Motor neuron (in vitro differentiated cells): ENCODE measurements around the gene TMEM132D. TPM values are rescaled to one million over a fixed set of nuclear protein-coding genes. Genes with fewer than 3 reads are reported as not detected.

Source experiments
- ATAC-seq, 8 experiments: fragments of 200-7000 bp; cut with Tn5 transposase; replicated peaks in 6 of 8; 2 replicates each; pipeline ENCODE4 v1.8.0; 2021; ENCODE audit warnings: mild to moderate bottlenecking in 8 of 8, moderate library complexity in 8 of 8
- H3K27ac ChIP-seq, 2 donors: fragments of 250-450 bp; sonication (Bioruptor Pico); 2 replicates each; pipeline ENCODE4 v1.9.0; 2021; ENCODE audit warnings: antibody characterized with exemption in 2 of 2, mild to moderate bottlenecking in 2 of 2, moderate library complexity in 1 of 2
- H3K4me1 ChIP-seq, 2 donors: fragments of 250-450 bp; sonication (Bioruptor Pico); replicated peaks in 1 of 2; 2 replicates each; pipeline ENCODE4 v1.6.1; 2021; ENCODE audit warnings: antibody characterized with exemption in 2 of 2, mild to moderate bottlenecking in 2 of 2, moderate library complexity in 1 of 2
- H3K4me3 ChIP-seq, 5 donors: fragments of 250-450 bp; sonication (Bioruptor Pico); 2 replicates each; pipeline ENCODE4 v1.9.0; 2021; ENCODE audit warnings: antibody characterized with exemption in 5 of 5, mild to moderate bottlenecking in 5 of 5, moderate library complexity in 4 of 5
- WGBS, 10 experiments: fragments of 450-650 bp; shearing (Covaris generic); methylation state at CpG; one replicate each; pipeline ENCODE4 v1.0.0; 2022; 5-methylcytosine and 5-hydroxymethylcytosine counted together
- in situ Hi-C, 9 experiments: fragments of 400-800 bp; cut with MboI; loops; one replicate each; pipeline ENCODE4 v1.15.0; 2021; ENCODE audit warnings: low sequenced_read_pairs in 9 of 9, low pct_unique_long_range_greater_than_20kb in 2 of 9; ENCODE audit not compliant: unreplicated experiment in 9 of 9
- total RNA-seq, 8 experiments: library from RNA; unstranded; fragments of 300-600 nt; gene quantifications; 2 replicates each; pipeline versions ENCODE4 v1.2.3 to v1.2.4, GENCODE V29; 2022

The TMEM132D gene
- total RNA-seq, 8 experiments from 2014 or later = 0.17 to 5.7 (median 1.5) TPM; not detected in 1

GRCh38 chr12:129610601-129611120 lies 293.2 kb downstream of the TMEM132D start:
- 0 to 100% (median 32%) methylated on average over 1 to 5 of the region's 5 CpGs; no CpG with 5 or more reads in 1 of the 10 experiments for WGBS, 10 experiments
- H3K4me1 ChIP-seq = no peaks in the 10 kb centered on the region
- H3K4me3 ChIP-seq = no peak overlapping the region
- in situ Hi-C loops = no loop called here
- no peak overlapping the region for H3K27ac ChIP-seq
- peak in 1 of 8 experiments; percentile 6 for ATAC-seq

GRCh38 chr12:129607756-129608155 lies 296.1 kb downstream of the TMEM132D start:
- H3K4me3 ChIP-seq = no peak overlapping the region
- ATAC-seq = peak in 1 of 8 experiments; percentile 21
- no peak overlapping the region for H3K27ac ChIP-seq
- H3K4me1 ChIP-seq = no peaks in the 10 kb centered on the region
- in situ Hi-C loops = no loop called here
- WGBS, 10 experiments = 10 to 80% (median 36%) methylated on average over 1 to 5 of the region's 5 CpGs; no CpG with 5 or more reads in 1 of the 10 experiments

- no peaks in the 10 kb centered on the region for H3K4me1 ChIP-seq
- ATAC-seq = peak in 5 of 8 experiments; percentile 69 to 95 (median 88)
- 0 to 55% (median 17%) methylated on average over 1 to 7 of the region's 7 CpGs; no CpG with 5 or more reads in 4 of the 10 experiments for WGBS, 10 experiments
These were observed 296.5 kb downstream of the TMEM132D start for GRCh38 chr12:129607301-129607700.

GRCh38 chr12:129606239-129606638 lies 297.6 kb downstream of the TMEM132D start:
- in situ Hi-C loops = no loop called here
- Histone ChIP-seq H3K4me3 (no peak overlapping the region), H3K27ac (no peak overlapping the region), H3K4me1 (no peaks in the 10 kb centered on the region)
- no peak for ATAC-seq
- 17 to 100% (median 76%) methylated on average over 1 to 7 of the region's 7 CpGs; no CpG with 5 or more reads in 2 of the 10 experiments for WGBS, 10 experiments

More at GRCh38 chr12:129607301-129607700, 296.5 kb downstream of the TMEM132D start:
- H3K4me3 ChIP-seq = no peak overlapping the region
- in situ Hi-C loops = no loop called here
- H3K27ac ChIP-seq = no peak overlapping the region

GRCh38 chr12:129605666-129606065 lies 298.2 kb downstream of the TMEM132D start:
- in situ Hi-C loops = no loop called here
- Histone ChIP-seq H3K27ac (no peak overlapping the region), H3K4me3 (no peak overlapping the region), H3K4me1 (no peaks in the 10 kb centered on the region)
- 8 to 80% (median 20%) methylated on average over 1 to 2 of the region's 2 CpGs; no CpG with 5 or more reads in 3 of the 10 experiments for WGBS, 10 experiments
- no peak for ATAC-seq

- no peaks in the 10 kb centered on the region for H3K4me1 ChIP-seq
- in situ Hi-C loops = no loop called here
- ATAC-seq = no peak
- WGBS, 10 experiments = 21 to 91% (median 50%) methylated on average over 1 to 4 of the region's 4 CpGs; no CpG with 5 or more reads in 1 of the 10 experiments
- no peak overlapping the region for H3K27ac ChIP-seq
- H3K4me3 ChIP-seq = no peak overlapping the region
These were observed 299.3 kb downstream of the TMEM132D start for GRCh38 chr12:129604506-129604905.

- in situ Hi-C loops = no loop called here
- Histone ChIP-seq H3K4me1 (no peaks in the 10 kb centered on the region), H3K27ac (no peak overlapping the region), H3K4me3 (no peak overlapping the region)
- WGBS, 10 experiments = 0 to 100% (median 0%) methylated on average over 1 of the region's 1 CpG; no CpG with 5 or more reads in 1 of the 10 experiments
- peak in 2 of 8 experiments; percentile 31 to 50 for ATAC-seq
These were observed 304.4 kb downstream of the TMEM132D start for GRCh38 chr12:129599406-129599805.

- 9 to 77% (median 43%) methylated on average over 1 to 6 of the region's 6 CpGs; no CpG with 5 or more reads in 2 of the 10 experiments for WGBS, 10 experiments
- no peaks in the 10 kb centered on the region for H3K4me1 ChIP-seq
- H3K4me3 ChIP-seq = no peak overlapping the region
- no peak overlapping the region for H3K27ac ChIP-seq
- peak in 1 of 8 experiments; percentile 23 for ATAC-seq
- in situ Hi-C loops = no loop called here
These were observed 309.7 kb downstream of the TMEM132D start for GRCh38 chr12:129594098-129594497.

GRCh38 chr12:129592449-129592848 lies 311.4 kb downstream of the TMEM132D start:
- Histone ChIP-seq H3K4me1 (no peaks in the 10 kb centered on the region), H3K4me3 (no peak overlapping the region), H3K27ac (no peak overlapping the region)
- in situ Hi-C loops = no loop called here
- WGBS, 10 experiments = 0 to 83% (median 10%) methylated on average over 1 to 2 of the region's 2 CpGs; no CpG with 5 or more reads in 1 of the 10 experiments
- peak in 1 of 8 experiments; percentile 96 for ATAC-seq

GRCh38 chr12:129589503-129589902 lies 314.3 kb downstream of the TMEM132D start:
- Histone ChIP-seq H3K4me1 (no peaks in the 10 kb centered on the region), H3K4me3 (no peak overlapping the region), H3K27ac (no peak overlapping the region)
- ATAC-seq = no peak
- in situ Hi-C loops = no loop called here
- WGBS, 10 experiments = 40 to 94% (median 81%) methylated on average over 1 to 5 of the region's 5 CpGs; no CpG with 5 or more reads in 2 of the 10 experiments

GRCh38 chr12:129588142-129588541 lies 315.7 kb downstream of the TMEM132D start:
- in situ Hi-C loops = no loop called here
- Histone ChIP-seq H3K27ac (no peak overlapping the region), H3K4me3 (no peak overlapping the region), H3K4me1 (no peaks in the 10 kb centered on the region)
- WGBS, 10 experiments = 0 to 69% (median 36%) methylated on average over 1 to 4 of the region's 4 CpGs; no CpG with 5 or more reads in 3 of the 10 experiments
- ATAC-seq = peak in 3 of 8 experiments; percentile 52 to 91 (median 79)

- in situ Hi-C loops = no loop called here
- 33 to 100% (median 66%) methylated on average over 1 to 9 of the region's 9 CpGs for WGBS, 10 experiments
- H3K4me3 ChIP-seq = no peak overlapping the region
- H3K27ac ChIP-seq = no peak overlapping the region
- no peak for ATAC-seq
- no peaks in the 10 kb centered on the region for H3K4me1 ChIP-seq
These were observed 318.5 kb downstream of the TMEM132D start for GRCh38 chr12:129585296-129585695.

- ATAC-seq = no peak
- in situ Hi-C loops = no loop called here
- Histone ChIP-seq H3K4me3 (no peak overlapping the region), H3K4me1 (no peaks in the 10 kb centered on the region), H3K27ac (no peak overlapping the region)
- 20 to 100% (median 50%) methylated on average over 1 to 5 of the region's 5 CpGs; no CpG with 5 or more reads in 1 of the 10 experiments for WGBS, 10 experiments
These were observed 323.9 kb downstream of the TMEM132D start for GRCh38 chr12:129579879-129580278.
